DND-41 (cell line): ENCODE results near the gene RNF41.

Experiments
- EZH2 ChIP-seq: IDR thresholded peaks from 3 replicates; pipeline ENCODE4 v1.6.1; 2012; ENCODE audit warnings: borderline replicate concordance, low read depth, mild to moderate bottlenecking, moderate library complexity, low read length, inconsistent platforms; ENCODE audit not compliant: severe bottlenecking
- TF ChIP-seq, protein P1 (sequence below): IDR thresholded peaks from 2 replicates; pipeline ENCODE4 v1.5.1; 2012; ENCODE audit warnings: borderline replicate concordance, low read length, moderate library complexity, mild to moderate bottlenecking; ENCODE audit not compliant: poor library complexity, severe bottlenecking; ENCODE audit errors: extremely low read depth

DNA sequence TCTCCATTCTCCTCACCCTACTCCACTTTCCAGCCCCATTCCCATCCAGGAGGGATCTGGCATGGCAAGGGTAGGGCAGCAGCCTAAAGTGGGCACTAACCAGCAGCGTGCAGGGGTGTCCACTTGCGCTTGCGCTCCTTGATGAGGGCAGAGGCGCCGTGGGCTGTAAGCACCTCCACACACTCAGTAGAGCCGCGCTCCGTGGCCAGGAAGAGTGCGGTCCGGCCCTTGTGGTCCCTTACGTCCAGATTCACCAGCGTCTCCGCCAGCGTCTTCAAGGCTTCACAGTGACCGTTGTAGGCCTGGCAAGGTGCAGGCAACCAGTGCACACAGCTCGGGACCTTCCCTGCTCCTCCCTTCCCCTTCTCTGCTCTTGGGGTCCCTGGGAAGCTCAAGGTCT is 26.2 kb upstream of the RNF41 start:
- TF ChIP-seq EZH2, result no peak
- TF ChIP-seq, protein P1, sequence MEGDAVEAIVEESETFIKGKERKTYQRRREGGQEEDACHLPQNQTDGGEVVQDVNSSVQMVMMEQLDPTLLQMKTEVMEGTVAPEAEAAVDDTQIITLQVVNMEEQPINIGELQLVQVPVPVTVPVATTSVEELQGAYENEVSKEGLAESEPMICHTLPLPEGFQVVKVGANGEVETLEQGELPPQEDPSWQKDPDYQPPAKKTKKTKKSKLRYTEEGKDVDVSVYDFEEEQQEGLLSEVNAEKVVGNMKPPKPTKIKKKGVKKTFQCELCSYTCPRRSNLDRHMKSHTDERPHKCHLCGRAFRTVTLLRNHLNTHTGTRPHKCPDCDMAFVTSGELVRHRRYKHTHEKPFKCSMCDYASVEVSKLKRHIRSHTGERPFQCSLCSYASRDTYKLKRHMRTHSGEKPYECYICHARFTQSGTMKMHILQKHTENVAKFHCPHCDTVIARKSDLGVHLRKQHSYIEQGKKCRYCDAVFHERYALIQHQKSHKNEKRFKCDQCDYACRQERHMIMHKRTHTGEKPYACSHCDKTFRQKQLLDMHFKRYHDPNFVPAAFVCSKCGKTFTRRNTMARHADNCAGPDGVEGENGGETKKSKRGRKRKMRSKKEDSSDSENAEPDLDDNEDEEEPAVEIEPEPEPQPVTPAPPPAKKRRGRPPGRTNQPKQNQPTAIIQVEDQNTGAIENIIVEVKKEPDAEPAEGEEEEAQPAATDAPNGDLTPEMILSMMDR, result no peak
